HL-60 (cell line): ENCODE measurements around the gene SCN3B.

Experiments
- DNase-seq, 2 experiments: peaks; one replicate each; pipeline ENCODE4 v3.0.0-alpha.2; 2010 to 2020; ENCODE audit warnings: low read depth in 1 of 2, low spot score in 1 of 2
- H3K27ac ChIP-seq: fragments of 250-450 bp; sonication (Bioruptor Pico); replicated peaks from 2 replicates; pipeline ENCODE4 v1.5.1; 2020; ENCODE audit warnings: mild to moderate bottlenecking, moderate library complexity
- H3K27me3 ChIP-seq: fragments of 250-450 bp; sonication (Bioruptor Pico); 2 replicates; pipeline ENCODE4 v1.5.1; 2021; ENCODE audit warnings: mild to moderate bottlenecking, moderate library complexity; ENCODE audit not compliant: insufficient read depth, poor library complexity, severe bottlenecking
- H3K4me3 ChIP-seq: replicated peaks from 2 replicates; pipeline ENCODE4 v1.5.1; 2011; ENCODE audit warnings: mild to moderate bottlenecking, control low read depth, low read length; ENCODE audit not compliant: insufficient read depth
- CTCF ChIP-seq: IDR thresholded peaks from one replicate; pipeline ENCODE4 v1.5.1; 2011; ENCODE audit warnings: low read length, control low read depth, inconsistent platforms; ENCODE audit not compliant: insufficient read depth
- GABPA ChIP-seq: IDR thresholded peaks from 2 replicates; pipeline ENCODE4 v1.6.1; 2012; ENCODE audit warnings: low read depth
- POLR2AphosphoS5 ChIP-seq: IDR thresholded peaks from 2 replicates; pipeline ENCODE4 v1.6.1; 2012; ENCODE audit warnings: low read depth
- REST ChIP-seq: IDR thresholded peaks from 2 replicates; pipeline ENCODE4 v1.6.1; 2012; ENCODE audit warnings: low read depth; ENCODE audit not compliant: insufficient replicate concordance
- SPI1 ChIP-seq: IDR thresholded peaks from 2 replicates; pipeline ENCODE4 v1.6.1; 2012; ENCODE audit warnings: low read depth, mild to moderate bottlenecking, borderline replicate concordance

The SCN3B gene

GRCh38 chr11:123588864-123589262 is 65.6 kb downstream of the SCN3B start:
- no peaks in the 10 kb centered on the region for H3K27me3 ChIP-seq
- DNase-seq, result no peak
- no peak overlapping the region for H3K4me3 ChIP-seq
- TF ChIP-seq REST (no peak), GABPA (no peak), POLR2AphosphoS5 (no peak), SPI1 (no peak), CTCF (no peak)
- no peak overlapping the region for H3K27ac ChIP-seq

- no peak overlapping the region for H3K27ac ChIP-seq
- no peak overlapping the region for H3K4me3 ChIP-seq
- DNase-seq, result no peak
- no peaks in the 10 kb centered on the region for H3K27me3 ChIP-seq
- TF ChIP-seq REST (no peak), GABPA (no peak), POLR2AphosphoS5 (no peak), SPI1 (no peak), CTCF (no peak)
Measured at GRCh38 chr11:123588117-123588863, 66.1 kb downstream of the SCN3B start.

- H3K27ac ChIP-seq, result no peak overlapping the region
- no peaks in the 10 kb centered on the region for H3K27me3 ChIP-seq
- no peak overlapping the region for H3K4me3 ChIP-seq
- DNase-seq, result no peak
- no peak for TF ChIP-seq POLR2AphosphoS5
- TF ChIP-seq REST, result no peak
- no peak for TF ChIP-seq SPI1
- TF ChIP-seq GABPA, result no peak
- TF ChIP-seq CTCF, result no peak
Measured at GRCh38 chr11:123587559-123587958, 66.9 kb downstream of the SCN3B start.
